GM21423 (cell line): Measurements from ENCODE around the gene ERGIC2.

Experiments
- ATAC-seq: cut with Tn5 transposase; IDR thresholded peaks from one replicate; pipeline ENCODE4 v1.9.1; 2021; ENCODE audit warnings: mild to moderate bottlenecking, moderate library complexity; ENCODE audit not compliant: unreplicated experiment

Gene ERGIC2

GRCh38 chr12:29382251-29382650 lies 1.3 kb upstream of the ERGIC2 start:
- ATAC-seq, result no peak

GRCh38 chr12:29376118-29376517 lies 4.9 kb downstream of the ERGIC2 start:
- no peak for ATAC-seq

- ATAC-seq, result no peak
These were observed 6.1 kb downstream of the ERGIC2 start for GRCh38 chr12:29374913-29375312.

- ATAC-seq, result no peak
These were observed 7.0 kb downstream of the ERGIC2 start for GRCh38 chr12:29374012-29374411.

GRCh38 chr12:29365091-29365490 lies 15.9 kb downstream of the ERGIC2 start:
- no peak for ATAC-seq

- ATAC-seq, result no peak
These were observed 26.0 kb downstream of the ERGIC2 start for GRCh38 chr12:29354954-29355353.

GRCh38 chr12:29350080-29350479 lies 30.9 kb downstream of the ERGIC2 start:
- no peak for ATAC-seq

- ATAC-seq, result no peak
These were observed 34.1 kb downstream of the ERGIC2 start for GRCh38 chr12:29346769-29347421.

GRCh38 chr12:29343022-29343799 lies 37.8 kb downstream of the ERGIC2 start:
- no peak for ATAC-seq

- ATAC-seq, result no peak
These were observed 43.6 kb downstream of the ERGIC2 start for GRCh38 chr12:29337325-29337724.

GRCh38 chr12:29334937-29335336 lies 46.0 kb downstream of the ERGIC2 start:
- no peak for ATAC-seq

GRCh38 chr12:29333178-29333577 lies 47.8 kb downstream of the ERGIC2 start:
- no peak for ATAC-seq

- no peak for ATAC-seq
These were observed 51.6 kb downstream of the ERGIC2 start for GRCh38 chr12:29329411-29329810.

- no peak for ATAC-seq
These were observed 58.8 kb downstream of the ERGIC2 start for GRCh38 chr12:29322157-29322556.

GRCh38 chr12:29320295-29321085 lies 60.5 kb downstream of the ERGIC2 start:
- ATAC-seq, result no peak

- peak; percentile 100 for ATAC-seq
These were observed 63.2 kb downstream of the ERGIC2 start for GRCh38 chr12:29317556-29318363.

GRCh38 chr12:29316752-29317151 lies 64.2 kb downstream of the ERGIC2 start:
- no peak for ATAC-seq

GRCh38 chr12:29314416-29314815 lies 66.6 kb downstream of the ERGIC2 start:
- ATAC-seq, result no peak

- ATAC-seq, result no peak
These were observed 70.1 kb downstream of the ERGIC2 start for GRCh38 chr12:29310899-29311298.

- ATAC-seq, result no peak
These were observed 71.6 kb downstream of the ERGIC2 start for GRCh38 chr12:29309320-29309902.
